KOPT-K1 (cell line): ENCODE measurements around the gene NTN3.

Experiments
- H3K27ac ChIP-seq: fragments of 200-600 bp; sonication (generic); 2 replicates; pipeline ENCODE4 v1.5.1; 2016; ENCODE audit warnings: antibody characterized with exemption, mild to moderate bottlenecking, low read depth, low read length; ENCODE audit not compliant: poor library complexity, severe bottlenecking
- H3K36me3 ChIP-seq: fragments of 200-600 bp; sonication (generic); 2 replicates; pipeline ENCODE4 v1.5.1; 2017; ENCODE audit warnings: antibody characterized with exemption, mild to moderate bottlenecking, low read length, moderate library complexity; ENCODE audit not compliant: insufficient read depth
- H3K9me3 ChIP-seq: fragments of 200-600 bp; sonication (generic); 2 replicates; pipeline ENCODE4 v1.5.1; 2017; ENCODE audit warnings: antibody characterized with exemption, low read length, mild to moderate bottlenecking; ENCODE audit not compliant: insufficient read depth, poor library complexity, severe bottlenecking

Gene NTN3

DNA sequence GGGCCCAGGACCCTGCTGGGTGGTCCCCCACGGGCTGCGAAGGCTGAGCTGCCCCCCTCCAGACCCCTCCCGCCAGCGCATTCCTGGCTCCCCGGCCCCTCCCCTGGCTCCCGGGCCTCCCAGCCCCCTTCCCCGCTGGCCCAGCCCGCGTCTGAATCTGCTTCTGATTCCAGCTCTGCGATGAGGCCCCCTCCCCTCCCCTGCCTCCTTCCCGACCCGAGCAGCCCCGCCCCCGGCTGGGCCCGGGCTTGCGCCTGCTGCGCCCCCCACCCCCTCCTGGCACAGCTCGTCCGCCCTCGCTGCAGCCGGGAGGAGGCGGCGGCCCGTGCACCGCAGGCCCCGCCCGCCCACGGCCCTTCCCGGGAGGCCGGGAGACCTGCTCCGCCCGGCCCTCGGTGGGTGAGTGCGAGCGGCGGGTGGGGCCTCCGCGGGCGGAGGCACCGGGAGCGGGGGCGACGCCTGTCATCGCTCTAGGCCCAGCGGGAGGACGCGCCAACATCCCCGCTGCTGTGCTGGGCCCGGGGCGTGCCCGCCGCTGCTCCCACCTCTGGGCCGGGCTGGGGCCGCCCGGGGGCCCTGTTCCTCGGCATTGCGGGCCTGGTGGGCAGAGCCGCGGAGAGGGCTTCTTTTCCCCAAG lies at the start of gene NTN3:
Gene NTN3 (plus strand): TSS at position 282 of the 637 bp plus-strand sequence. CDS start 405 bp downstream, outside the sequence.
- Histone ChIP-seq H3K36me3 (no peaks in the 10 kb centered on the region), H3K9me3 (no peaks in the 10 kb centered on the region), H3K27ac (no peak within 1 kb of the TSS)

GRCh38 chr16:2422123-2422867 lies 48.8 kb upstream of the NTN3 start:
- H3K36me3 ChIP-seq, result no peaks in the 10 kb centered on the region
- H3K9me3 ChIP-seq, result no peaks in the 10 kb centered on the region
- no peak overlapping the region for H3K27ac ChIP-seq

- no peak overlapping the region for H3K27ac ChIP-seq
- H3K36me3 ChIP-seq, result no peaks in the 10 kb centered on the region
Observed at GRCh38 chr16:2424061-2425007, 46.8 kb upstream of the NTN3 start.

DNA sequence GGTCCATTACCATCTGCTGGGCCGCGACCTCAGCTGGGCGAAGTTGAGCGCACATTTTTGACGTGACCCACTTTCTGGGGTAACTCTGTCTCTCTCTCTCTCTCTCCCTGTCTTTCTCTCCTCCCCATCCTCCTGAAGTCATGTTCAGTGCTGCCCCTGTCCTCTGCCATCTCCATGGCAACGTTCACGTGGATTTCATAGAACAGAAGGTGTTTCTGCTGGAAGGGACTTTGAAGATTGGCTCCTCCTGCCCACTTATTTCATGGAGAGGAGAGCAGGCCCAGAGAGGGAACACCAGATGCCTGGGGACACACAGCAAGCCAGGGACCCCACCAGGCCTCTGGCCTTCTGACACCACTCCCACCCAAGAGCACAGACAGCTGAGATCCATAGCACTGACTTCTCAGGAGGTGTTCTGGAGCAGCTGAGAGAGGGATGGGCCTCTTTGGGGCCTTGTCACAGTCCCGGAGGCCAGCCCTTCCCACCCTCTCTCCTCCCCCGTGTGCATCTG lies 46.0 kb upstream of the NTN3 start:
- Histone ChIP-seq H3K36me3 (no peaks in the 10 kb centered on the region), H3K9me3 (no peaks in the 10 kb centered on the region), H3K27ac (no peak overlapping the region)

More at GRCh38 chr16:2424061-2425007, 46.8 kb upstream of the NTN3 start:
- H3K9me3 ChIP-seq, result no peaks in the 10 kb centered on the region

GRCh38 chr16:2425825-2426430 lies 45.2 kb upstream of the NTN3 start:
- H3K36me3 ChIP-seq, result peaks cover 5% of the 10 kb centered on the region
- H3K9me3 ChIP-seq, result no peaks in the 10 kb centered on the region
- H3K27ac ChIP-seq, result no peak overlapping the region

GRCh38 chr16:2426941-2427361 lies 44.1 kb upstream of the NTN3 start:
- Histone ChIP-seq H3K36me3 (peaks cover 15% of the 10 kb centered on the region), H3K27ac (no peak overlapping the region), H3K9me3 (no peaks in the 10 kb centered on the region)

GRCh38 chr16:2427526-2427925 lies 43.6 kb upstream of the NTN3 start:
- Histone ChIP-seq H3K36me3 (peaks cover 21% of the 10 kb centered on the region), H3K27ac (no peak overlapping the region)

GRCh38 chr16:2428051-2428783 lies 42.9 kb upstream of the NTN3 start:
- Histone ChIP-seq H3K9me3 (no peaks in the 10 kb centered on the region), H3K27ac (peak overlapping the region; percentile 93), H3K36me3 (peaks cover 28% of the 10 kb centered on the region)

More at GRCh38 chr16:2427526-2427925, 43.6 kb upstream of the NTN3 start:
- no peaks in the 10 kb centered on the region for H3K9me3 ChIP-seq

DNA sequence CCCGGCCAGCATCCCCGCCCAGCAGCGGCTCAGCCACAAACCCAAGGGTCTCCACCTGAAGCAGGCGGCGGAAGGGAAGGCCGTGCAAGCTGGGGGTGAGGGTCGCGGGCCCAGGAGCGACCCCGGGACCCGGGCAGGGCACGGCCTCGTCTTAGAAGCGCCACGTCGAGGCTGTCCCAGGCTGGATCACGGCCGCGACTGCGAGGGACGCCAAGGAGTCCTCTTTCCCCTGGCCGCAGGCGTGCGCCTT lies 42.4 kb upstream of the NTN3 start:
- Histone ChIP-seq H3K27ac (peak overlapping the region; percentile 93), H3K9me3 (no peaks in the 10 kb centered on the region), H3K36me3 (peaks cover 33% of the 10 kb centered on the region)

- Histone ChIP-seq H3K27ac (peak within 1 kb of the TSS; percentile 93), H3K9me3 (no peaks in the 10 kb centered on the region), H3K36me3 (peaks cover 36% of the 10 kb centered on the region)
Observed at GRCh38 chr16:2429034-2429770, 41.9 kb upstream of the NTN3 start, which contains the start of gene CCNF. Gene CCNF (plus strand): TSS chr16:2429447. CDS start chr16:2429482, 35 bp downstream.

- Histone ChIP-seq H3K36me3 (peaks cover 42% of the 10 kb centered on the region), H3K9me3 (no peaks in the 10 kb centered on the region), H3K27ac (peak overlapping the region; percentile 93)
Observed at GRCh38 chr16:2429771-2430663, 41.1 kb upstream of the NTN3 start.

- H3K36me3 ChIP-seq, result peaks cover 65% of the 10 kb centered on the region
- no peaks in the 10 kb centered on the region for H3K9me3 ChIP-seq
- no peak overlapping the region for H3K27ac ChIP-seq
Observed at GRCh38 chr16:2432286-2432685, 38.8 kb upstream of the NTN3 start.
